Fibroblast of lung (primary cell): ENCODE measurements around the gene BBS1. TPM values are rescaled to one million over a fixed set of nuclear protein-coding genes. Genes with fewer than 3 reads are reported as not detected.

Source experiments
- DNase-seq, 2 donors: peaks; one replicate each; pipeline versions ENCODE4 v3.0.0 to v3.0.0-alpha.2; 2010; ENCODE audit warnings: low read depth in 2 of 2
- H2AFZ ChIP-seq: 2 replicates; pipeline ENCODE4 v1.5.1; 2012; ENCODE audit warnings: low read length, control low read depth, inconsistent platforms
- H3K27ac ChIP-seq: 2 replicates; pipeline ENCODE4 v1.5.1; 2011; ENCODE audit warnings: low read length, control low read depth; ENCODE audit not compliant: insufficient read depth
- H3K27me3 ChIP-seq: 2 replicates; pipeline ENCODE4 v1.5.1; 2011; ENCODE audit warnings: mild to moderate bottlenecking, low read length; ENCODE audit not compliant: control insufficient read depth, insufficient read depth
- H3K36me3 ChIP-seq: 2 replicates; pipeline ENCODE4 v1.5.1; 2011; ENCODE audit warnings: low read length; ENCODE audit not compliant: control insufficient read depth, insufficient read depth
- H3K4me1 ChIP-seq: 2 replicates; pipeline ENCODE4 v1.5.1; 2011; ENCODE audit warnings: low read length; ENCODE audit not compliant: control insufficient read depth, insufficient read depth; ENCODE audit errors: extremely low read depth
- H3K4me2 ChIP-seq: 2 replicates; pipeline ENCODE4 v1.5.1; 2011; ENCODE audit warnings: low read length, control low read depth; ENCODE audit not compliant: insufficient read depth; ENCODE audit errors: extremely low read depth
- H3K4me3 ChIP-seq, 4 experiments: fragments of 200-600 bp in 1 of 4; sonication (generic) in 1 of 4; replicated peaks in 1 of 4; 2 replicates each; pipeline ENCODE4 v1.5.1; 2011 to 2016; ENCODE audit warnings: low read length in 4 of 4, low read depth in 3 of 4, mild to moderate bottlenecking in 3 of 4, control low read depth in 2 of 4, inconsistent platforms in 1 of 4, mixed read lengths in 1 of 4; ENCODE audit not compliant: insufficient read depth in 1 of 4; ENCODE audit errors: control extremely low read depth in 1 of 4
- H3K79me2 ChIP-seq: 2 replicates; pipeline ENCODE4 v1.5.1; 2012; ENCODE audit warnings: mild to moderate bottlenecking, low read length, inconsistent platforms; ENCODE audit not compliant: control insufficient read depth, insufficient read depth
- H3K9ac ChIP-seq: 2 replicates; pipeline ENCODE4 v1.5.1; 2011; ENCODE audit warnings: mild to moderate bottlenecking, low read length, control low read depth; ENCODE audit not compliant: insufficient read depth
- H3K9me3 ChIP-seq: 2 replicates; pipeline ENCODE4 v1.5.1; 2012; ENCODE audit warnings: low read depth, low read length; ENCODE audit not compliant: control insufficient read depth, insufficient read depth
- H4K20me1 ChIP-seq: 2 replicates; pipeline ENCODE4 v1.5.1; 2011; ENCODE audit warnings: low read length; ENCODE audit not compliant: control insufficient read depth, insufficient read depth; ENCODE audit errors: extremely low read depth
- CTCF ChIP-seq, 2 donors: IDR thresholded peaks in 1 of 2; conservative IDR thresholded peaks in 1 of 2; 1 replicate in 1 of 2; 2 replicates in 1 of 2; pipeline ENCODE4 v1.5.1; 2011 to 2012; ENCODE audit warnings: low read length in 2 of 2, control low read depth in 1 of 2, inconsistent platforms in 1 of 2, low read depth in 1 of 2, mild to moderate bottlenecking in 1 of 2
- EZH2 ChIP-seq: IDR thresholded peaks from 2 replicates; pipeline ENCODE4 v1.5.1; 2012; ENCODE audit warnings: low read length, control low read depth, mild to moderate bottlenecking; ENCODE audit errors: missing control alignments
- polyA plus RNA-seq, 2 donors: library from polyadenylated mRNA; depleted of rRNA in 1 of 2; stranded (reverse) in 1 of 2; unstranded in 1 of 2; fragments of >200 nt; gene quantifications; 2 replicates each; pipeline ENCODE4 v1.2.1, GENCODE V29; 2011 to 2012; ENCODE audit warnings: missing spikeins in 1 of 2
- total RNA-seq: library from RNA; depleted of rRNA; stranded (reverse); fragments of >200 nt; gene quantifications from 2 replicates; pipeline ENCODE4 v1.2.1, GENCODE V29; 2014

BBS1 gene
- total and polyA plus RNA-seq, 2 donors (not counting 1 experiment from before 2014, with no cell fraction given) = 16.5 to 20.5 TPM

- Histone ChIP-seq H3K9me3 (no peaks in the 10 kb centered on the region), H3K4me1 (no peaks in the 10 kb centered on the region), H3K79me2 (no peaks in the 10 kb centered on the region), H2AFZ (no peak overlapping the region), H3K4me2 (no peak overlapping the region), H3K9ac (no peak overlapping the region), H3K4me3 (no peak overlapping the region), H3K27ac (no peak overlapping the region), H3K36me3 (no peaks in the 10 kb centered on the region), H3K27me3 (peaks cover 16% of the 10 kb centered on the region), H4K20me1 (no peaks in the 10 kb centered on the region)
- TF ChIP-seq CTCF (conservative IDR thresholded peaks at IDR 0.05 in 1 of 2, IDR thresholded peaks at IDR 0.05 in 1 of 2; ENCODE audit: low read depth in 1 of 2, low read length in 2 of 2) (no peak), EZH2 (no peak)
- DNase-seq = peak in 1 of 2 donors; percentile 17
Observed at GRCh38 chr11:66559142-66559865, 48.9 kb downstream of the BBS1 start.

DNA sequence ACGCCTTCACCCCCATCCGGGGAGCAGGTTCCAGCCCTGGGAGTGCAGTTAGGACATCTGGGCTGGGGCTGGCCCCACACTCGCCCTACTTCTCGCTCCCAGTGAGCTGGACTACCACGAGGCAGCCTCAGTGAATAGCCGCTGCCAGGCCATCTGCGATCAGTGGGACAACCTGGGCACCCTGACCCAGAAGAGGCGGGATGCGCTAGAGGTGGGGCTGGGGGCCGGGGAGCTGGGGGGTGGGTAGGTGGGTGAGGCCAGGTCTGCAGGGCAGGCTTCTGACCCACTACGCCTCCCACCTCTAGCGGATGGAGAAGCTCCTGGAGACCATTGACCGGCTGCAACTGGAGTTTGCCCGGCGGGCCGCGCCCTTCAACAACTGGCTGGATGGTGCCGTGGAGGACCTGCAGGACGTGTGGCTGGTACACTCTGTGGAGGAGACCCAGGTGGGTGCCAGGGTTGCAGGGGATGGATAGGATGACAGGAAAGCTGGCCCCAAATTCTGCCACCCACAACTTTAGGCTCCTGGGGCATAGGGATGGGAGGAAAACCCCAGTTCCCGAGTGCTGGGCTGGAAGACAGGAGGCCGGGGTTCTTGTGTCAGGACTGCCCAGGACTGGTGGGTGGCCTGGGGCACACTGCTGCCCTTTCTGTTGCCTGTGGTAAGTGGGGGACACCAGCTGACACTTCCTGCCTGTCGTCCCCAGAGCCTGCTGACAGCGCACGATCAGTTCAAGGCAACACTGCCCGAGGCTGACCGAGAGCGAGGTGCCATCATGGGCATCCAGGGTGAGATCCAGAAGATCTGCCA is 49.6 kb downstream of the BBS1 start:
- no peaks in the 10 kb centered on the region for H4K20me1 ChIP-seq
- H3K27me3 ChIP-seq = peaks cover 16% of the 10 kb centered on the region
- DNase-seq = no peak
- TF ChIP-seq CTCF (conservative IDR thresholded peaks at IDR 0.05 in 1 of 2, IDR thresholded peaks at IDR 0.05 in 1 of 2; ENCODE audit: low read depth in 1 of 2, low read length in 2 of 2) (no peak), EZH2 (no peak)
- H3K9me3 ChIP-seq = no peaks in the 10 kb centered on the region
- no peak overlapping the region for H3K27ac ChIP-seq
- H3K4me1 ChIP-seq = no peaks in the 10 kb centered on the region
- no peak overlapping the region for H3K9ac ChIP-seq
- no peak overlapping the region for H3K4me2 ChIP-seq
- no peak overlapping the region for H2AFZ ChIP-seq
- no peaks in the 10 kb centered on the region for H3K79me2 ChIP-seq
- no peak overlapping the region for H3K4me3 ChIP-seq
- H3K36me3 ChIP-seq = no peaks in the 10 kb centered on the region

GRCh38 chr11:66561178-66561974 is 50.9 kb downstream of the BBS1 start:
- Histone ChIP-seq H3K27me3 (peaks cover 12% of the 10 kb centered on the region), H3K9ac (no peak overlapping the region), H2AFZ (no peak overlapping the region), H3K4me2 (no peak overlapping the region), H3K27ac (no peak overlapping the region), H3K9me3 (no peaks in the 10 kb centered on the region), H4K20me1 (no peaks in the 10 kb centered on the region), H3K79me2 (no peaks in the 10 kb centered on the region), H3K36me3 (no peaks in the 10 kb centered on the region), H3K4me1 (no peaks in the 10 kb centered on the region), H3K4me3 (no peak overlapping the region)
- TF ChIP-seq EZH2 = no peak
- TF ChIP-seq CTCF (conservative IDR thresholded peaks at IDR 0.05 in 1 of 2, IDR thresholded peaks at IDR 0.05 in 1 of 2; ENCODE audit: low read depth in 1 of 2, low read length in 2 of 2) = no peak
- no peak for DNase-seq
